Osteocyte (in vitro differentiated cells): ENCODE data around the gene TAS1R1. TPM values are rescaled to one million over a fixed set of nuclear protein-coding genes. Genes with fewer than 3 reads are reported as not detected.
A peak's percentile ranks its signal among the peaks of the same experiment; 100 is the strongest.

Source experiments
- DNase-seq: peaks from one replicate; pipeline ENCODE4 v3.0.0; 2021; ENCODE audit warnings: mixed read lengths; ENCODE audit not compliant: unreplicated experiment; ENCODE audit errors: extremely low spot score
- H3K27ac Mint-ChIP-seq: one replicate; pipeline ENCODE4 v1.8.0; 2021; ENCODE audit warnings: mild to moderate bottlenecking, mixed read lengths; ENCODE audit not compliant: unreplicated experiment
- H3K27me3 Mint-ChIP-seq: one replicate; pipeline ENCODE4 v1.8.0; 2021; ENCODE audit warnings: mixed read lengths; ENCODE audit not compliant: unreplicated experiment
- H3K36me3 Mint-ChIP-seq: one replicate; pipeline ENCODE4 v1.8.0; 2021; ENCODE audit warnings: mixed read lengths; ENCODE audit not compliant: unreplicated experiment
- H3K4me1 Mint-ChIP-seq: one replicate; pipeline ENCODE4 v1.8.0; 2021; ENCODE audit warnings: mixed read lengths; ENCODE audit not compliant: unreplicated experiment
- H3K4me3 Mint-ChIP-seq: one replicate; pipeline ENCODE4 v1.8.0; 2021; ENCODE audit warnings: mild to moderate bottlenecking, moderate library complexity, mixed read lengths; ENCODE audit not compliant: unreplicated experiment
- H3K9me3 Mint-ChIP-seq: one replicate; pipeline ENCODE4 v1.8.0; 2021; ENCODE audit warnings: mixed read lengths; ENCODE audit not compliant: unreplicated experiment
- total RNA-seq: library from RNA; stranded (reverse); gene quantifications from 2 replicates; pipeline ENCODE4 v1.2.1, GENCODE V29; 2021
- TF ChIP-seq, protein P1 (sequence below): fragments of 200-600 bp; sonication (generic); IDR thresholded peaks from 2 replicates; pipeline ENCODE4 v1.5.0; 2021; ENCODE audit warnings: antibody characterized with exemption, mild to moderate bottlenecking, moderate library complexity

The TAS1R1 gene
- total RNA-seq, 1 donor from 2014 or later: not detected

DNA sequence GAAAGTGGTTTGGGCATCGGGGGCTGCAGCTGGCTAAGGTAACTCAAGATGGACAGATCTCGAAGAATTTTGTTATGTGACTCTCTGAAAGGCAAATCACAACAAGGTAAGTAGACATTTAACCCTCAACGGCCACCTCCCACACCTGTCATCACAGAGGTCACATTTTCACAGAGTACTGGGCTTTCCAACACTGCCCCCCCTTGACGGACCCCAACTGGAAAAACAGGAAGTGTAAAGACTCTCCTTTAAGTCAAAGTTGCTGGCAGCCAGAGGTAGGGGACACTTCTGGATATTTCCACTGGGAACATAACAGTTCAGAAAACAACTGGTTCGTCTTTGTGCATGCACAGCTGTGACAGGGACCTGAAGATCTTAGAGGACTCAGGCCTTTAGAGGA, 23.1 kb upstream of the TAS1R1 start:
- H3K9me3 Mint-ChIP-seq: no peaks in the 10 kb centered on the region
- H3K4me1 Mint-ChIP-seq: peaks cover 6% of the 10 kb centered on the region
- TF ChIP-seq, protein P1, sequence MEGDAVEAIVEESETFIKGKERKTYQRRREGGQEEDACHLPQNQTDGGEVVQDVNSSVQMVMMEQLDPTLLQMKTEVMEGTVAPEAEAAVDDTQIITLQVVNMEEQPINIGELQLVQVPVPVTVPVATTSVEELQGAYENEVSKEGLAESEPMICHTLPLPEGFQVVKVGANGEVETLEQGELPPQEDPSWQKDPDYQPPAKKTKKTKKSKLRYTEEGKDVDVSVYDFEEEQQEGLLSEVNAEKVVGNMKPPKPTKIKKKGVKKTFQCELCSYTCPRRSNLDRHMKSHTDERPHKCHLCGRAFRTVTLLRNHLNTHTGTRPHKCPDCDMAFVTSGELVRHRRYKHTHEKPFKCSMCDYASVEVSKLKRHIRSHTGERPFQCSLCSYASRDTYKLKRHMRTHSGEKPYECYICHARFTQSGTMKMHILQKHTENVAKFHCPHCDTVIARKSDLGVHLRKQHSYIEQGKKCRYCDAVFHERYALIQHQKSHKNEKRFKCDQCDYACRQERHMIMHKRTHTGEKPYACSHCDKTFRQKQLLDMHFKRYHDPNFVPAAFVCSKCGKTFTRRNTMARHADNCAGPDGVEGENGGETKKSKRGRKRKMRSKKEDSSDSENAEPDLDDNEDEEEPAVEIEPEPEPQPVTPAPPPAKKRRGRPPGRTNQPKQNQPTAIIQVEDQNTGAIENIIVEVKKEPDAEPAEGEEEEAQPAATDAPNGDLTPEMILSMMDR: no peak
- no peak for DNase-seq
- H3K27ac Mint-ChIP-seq: no peak overlapping the region
- no peak overlapping the region for H3K4me3 Mint-ChIP-seq
- H3K27me3 Mint-ChIP-seq: no peaks in the 10 kb centered on the region
- H3K36me3 Mint-ChIP-seq: peaks cover 34% of the 10 kb centered on the region

DNA sequence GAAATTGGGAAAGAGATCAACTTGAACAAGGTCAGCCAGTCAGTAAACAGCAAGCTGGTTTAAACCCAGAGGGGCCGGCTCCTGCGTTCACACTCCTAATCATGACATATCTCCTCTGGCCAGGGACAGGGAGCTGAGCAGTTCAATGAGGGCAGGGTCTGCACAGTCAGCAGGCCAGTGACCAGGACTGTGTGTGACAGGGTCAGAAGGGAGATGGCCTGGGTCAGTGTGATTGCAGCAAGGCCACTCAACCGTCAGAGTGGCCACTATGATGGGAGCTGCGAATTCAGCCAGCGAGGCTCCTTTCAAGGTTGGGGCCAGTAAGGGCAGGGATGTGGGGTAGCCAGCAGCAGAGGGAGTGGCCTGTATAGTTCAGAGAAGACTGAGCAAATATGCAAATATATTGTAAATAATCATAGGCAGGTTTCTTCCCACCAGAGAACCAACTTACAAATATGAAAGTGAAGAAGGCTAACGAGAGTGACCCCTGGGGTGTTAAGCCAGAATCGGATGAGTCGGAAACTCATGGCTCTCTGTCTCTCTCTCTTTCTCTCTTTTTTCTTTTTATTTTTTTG, 20.8 kb upstream of the TAS1R1 start:
- Mint-ChIP-seq H3K36me3 (peaks cover 28% of the 10 kb centered on the region), H3K9me3 (no peaks in the 10 kb centered on the region)

DNA sequence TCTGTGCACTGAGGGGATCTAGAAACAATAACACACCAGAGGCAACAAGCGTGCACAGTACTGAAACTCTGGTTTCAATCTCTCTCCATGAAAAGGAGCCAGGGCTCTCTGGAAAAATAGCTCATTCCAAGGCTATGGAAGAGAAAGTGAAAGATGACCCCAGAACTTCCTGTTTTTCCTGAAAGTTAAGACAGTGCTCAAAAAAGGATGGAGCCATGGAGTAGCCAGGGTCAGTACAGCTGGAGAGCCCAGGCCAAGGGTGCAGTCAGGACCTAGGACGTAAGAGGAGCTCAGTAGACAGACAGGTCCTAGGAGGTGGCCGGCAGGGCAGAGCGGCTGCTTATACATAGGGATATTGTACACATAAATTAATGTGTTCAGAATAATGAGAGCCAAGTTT, 19.9 kb upstream of the TAS1R1 start:
- H3K9me3 Mint-ChIP-seq: no peaks in the 10 kb centered on the region
- H3K4me1 Mint-ChIP-seq: peaks cover 20% of the 10 kb centered on the region
- peaks cover 29% of the 10 kb centered on the region for H3K36me3 Mint-ChIP-seq
- no peaks in the 10 kb centered on the region for H3K27me3 Mint-ChIP-seq
- no peak overlapping the region for H3K4me3 Mint-ChIP-seq
- no peak for DNase-seq
- peak overlapping the region; percentile 74 for H3K27ac Mint-ChIP-seq
- TF ChIP-seq, protein P1: no peak

More for the DNA sequence above, 20.8 kb upstream of the TAS1R1 start:
- peaks cover 16% of the 10 kb centered on the region for H3K4me1 Mint-ChIP-seq
- no peak overlapping the region for H3K4me3 Mint-ChIP-seq
- TF ChIP-seq, protein P1: no peak
- no peaks in the 10 kb centered on the region for H3K27me3 Mint-ChIP-seq
- DNase-seq: no peak
- no peak overlapping the region for H3K27ac Mint-ChIP-seq

DNA sequence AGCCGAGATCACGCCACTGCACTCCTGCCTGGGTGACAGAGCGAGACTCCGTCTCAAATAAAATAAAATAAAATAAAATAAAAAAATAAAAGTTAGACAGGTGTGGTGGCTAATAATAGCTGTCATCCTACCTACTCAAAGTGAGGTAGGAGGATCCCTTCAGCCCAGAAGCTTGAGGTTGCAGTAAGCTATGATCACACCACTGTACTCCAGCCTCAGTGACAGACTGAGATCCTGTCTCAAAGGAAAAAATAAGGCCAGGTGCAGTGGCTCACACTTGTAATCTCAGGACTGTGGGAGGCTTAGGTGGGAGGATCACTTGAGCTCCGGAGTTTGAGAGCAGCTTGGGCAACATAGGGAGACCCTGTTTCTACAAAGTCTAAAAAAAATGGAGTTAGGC, 18.8 kb upstream of the TAS1R1 start:
- Mint-ChIP-seq H3K4me3 (no peak overlapping the region), H3K27ac (no peak overlapping the region), H3K4me1 (peaks cover 20% of the 10 kb centered on the region), H3K27me3 (no peaks in the 10 kb centered on the region), H3K9me3 (no peaks in the 10 kb centered on the region), H3K36me3 (peaks cover 24% of the 10 kb centered on the region)
- DNase-seq: no peak
- TF ChIP-seq, protein P1: no peak

DNA sequence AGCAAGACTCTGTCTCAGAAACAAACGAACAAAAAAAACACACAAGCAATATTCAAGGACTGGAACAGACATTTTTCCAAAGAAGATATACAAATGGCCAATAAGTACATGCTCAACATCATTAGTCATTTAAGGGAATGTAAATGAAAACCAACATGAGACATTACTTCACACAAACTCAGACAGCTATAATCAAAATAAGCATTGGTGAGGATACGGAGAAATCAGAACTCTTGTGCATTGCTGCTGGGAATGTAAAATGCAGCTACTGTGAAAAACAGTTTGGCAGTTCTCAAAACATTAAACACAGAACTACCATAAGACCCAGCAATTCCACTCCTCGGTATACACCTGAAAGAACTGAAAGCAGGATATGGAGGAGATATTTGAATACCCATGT, 16.2 kb upstream of the TAS1R1 start:
- H3K36me3 Mint-ChIP-seq: peaks cover 13% of the 10 kb centered on the region
- no peaks in the 10 kb centered on the region for H3K27me3 Mint-ChIP-seq
- no peak for DNase-seq

More for the DNA sequence above, 16.2 kb upstream of the TAS1R1 start:
- TF ChIP-seq, protein P1: no peak
- H3K9me3 Mint-ChIP-seq: no peaks in the 10 kb centered on the region
- peak overlapping the region; percentile 75 for H3K27ac Mint-ChIP-seq
- H3K4me1 Mint-ChIP-seq: peaks cover 20% of the 10 kb centered on the region
- H3K4me3 Mint-ChIP-seq: no peak overlapping the region
